Middle frontal gyrus (tissue), 1 donor: ENCODE results near the gene PXDN.
"Not testable (repeated sequence)": the region's sequence is repeated elsewhere in the genome, so short reads cannot be mapped to it uniquely, and the experiment has no call there.

Source experiments
- DNase-seq: peaks from one replicate; pipeline ENCODE4 v3.0.0-alpha.2; 2015; ENCODE audit warnings: low spot score; ENCODE audit errors: extremely low spot score

PXDN gene

GRCh38 chr2:1633936-1634587 is 110.3 kb downstream of the PXDN start:
- DNase-seq: no peak

- no peak for DNase-seq
Measured at GRCh38 chr2:1633092-1633671, 111.1 kb downstream of the PXDN start.

- no peak for DNase-seq
Measured at GRCh38 chr2:1632510-1632909, 111.8 kb downstream of the PXDN start.

- DNase-seq: no peak
Measured at GRCh38 chr2:1632002-1632348, 112.3 kb downstream of the PXDN start.

DNA sequence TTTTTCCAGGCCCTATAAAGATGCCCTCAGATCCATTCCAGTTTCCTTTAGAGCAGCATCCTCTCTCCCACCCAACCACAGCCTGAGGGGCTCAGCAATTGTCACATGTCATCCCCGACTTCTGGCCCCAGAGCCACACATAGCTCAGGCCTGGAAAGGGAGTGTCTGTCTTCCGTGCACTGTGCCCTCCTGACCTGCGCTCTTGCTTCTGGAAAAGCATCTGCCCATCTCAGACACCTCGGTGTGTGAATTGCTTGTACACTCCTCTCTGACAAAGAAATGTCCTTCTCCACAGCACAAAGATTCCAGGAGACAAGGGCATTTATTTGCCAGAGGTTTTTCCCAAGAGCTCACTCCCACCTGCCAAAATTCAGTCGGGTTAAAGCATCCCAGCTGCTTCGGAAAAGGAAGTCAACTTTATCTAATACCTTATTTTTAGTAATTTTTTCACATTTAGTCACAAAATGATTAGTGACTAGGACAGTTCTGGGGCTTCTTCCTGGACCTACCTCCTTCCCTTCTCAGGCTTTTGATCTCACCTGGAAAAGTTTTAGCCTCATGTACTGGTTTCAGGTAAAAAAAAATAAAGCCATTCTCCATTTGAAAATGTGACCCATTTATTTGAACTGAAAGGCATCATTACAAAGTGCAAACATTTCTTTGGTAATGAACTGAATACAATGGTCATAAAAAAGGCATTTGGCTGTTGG is 112.9 kb downstream of the PXDN start:
- DNase-seq: no peak

DNA sequence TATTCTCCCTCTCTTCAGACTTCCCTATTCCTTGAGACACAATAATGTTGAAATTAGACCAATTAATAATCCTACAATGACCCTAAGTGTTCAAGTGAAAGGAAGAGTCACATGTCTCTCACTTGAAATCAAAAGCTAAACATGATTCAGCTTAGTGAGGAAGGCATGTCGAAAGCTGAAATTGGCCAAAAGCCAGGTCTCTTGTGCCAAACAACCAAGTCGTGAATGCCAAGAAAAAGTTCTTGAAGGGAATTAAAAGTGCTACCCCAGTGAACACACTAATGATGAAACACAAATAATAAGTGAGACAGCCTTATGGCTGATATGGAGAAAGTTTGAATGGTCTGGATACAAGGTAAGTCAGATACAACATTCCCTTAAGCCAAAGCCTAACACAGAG is 115.4 kb downstream of the PXDN start:
- no peak for DNase-seq

DNA sequence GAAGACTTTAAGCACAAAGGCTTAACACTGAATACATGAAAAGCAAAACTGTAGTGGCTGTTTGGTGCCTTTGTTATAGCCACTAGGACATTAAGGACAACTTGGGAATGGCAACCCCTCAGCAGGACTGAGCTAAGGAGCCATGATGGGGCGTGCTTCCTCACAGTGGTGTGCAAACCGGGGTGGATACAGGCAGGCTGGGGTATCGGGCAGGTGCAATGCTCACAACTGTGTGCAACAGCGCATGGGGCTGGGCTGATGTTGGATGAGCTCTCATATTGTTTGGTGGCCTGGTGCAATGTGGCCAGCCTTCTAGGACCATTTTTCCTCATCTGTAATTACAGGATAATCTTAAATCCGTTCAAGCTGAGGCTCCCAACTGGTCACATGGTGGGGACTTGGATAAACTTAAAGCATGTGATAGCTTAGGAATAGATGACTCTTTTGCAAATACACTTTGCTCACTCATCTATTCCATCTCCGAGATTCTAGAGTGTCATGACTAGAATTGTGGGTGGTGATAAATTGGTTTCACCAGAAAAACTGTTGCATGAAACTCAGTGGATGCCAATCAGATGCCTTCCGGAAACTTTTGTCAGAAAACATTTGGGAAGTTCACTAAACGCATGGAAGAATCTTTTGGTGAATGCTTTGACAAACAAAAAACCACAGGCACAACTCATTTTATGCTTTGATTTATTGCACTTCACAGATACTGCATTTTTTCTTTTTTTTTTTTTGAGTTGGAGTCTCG is 116.5 kb downstream of the PXDN start:
- no peak for DNase-seq

DNA sequence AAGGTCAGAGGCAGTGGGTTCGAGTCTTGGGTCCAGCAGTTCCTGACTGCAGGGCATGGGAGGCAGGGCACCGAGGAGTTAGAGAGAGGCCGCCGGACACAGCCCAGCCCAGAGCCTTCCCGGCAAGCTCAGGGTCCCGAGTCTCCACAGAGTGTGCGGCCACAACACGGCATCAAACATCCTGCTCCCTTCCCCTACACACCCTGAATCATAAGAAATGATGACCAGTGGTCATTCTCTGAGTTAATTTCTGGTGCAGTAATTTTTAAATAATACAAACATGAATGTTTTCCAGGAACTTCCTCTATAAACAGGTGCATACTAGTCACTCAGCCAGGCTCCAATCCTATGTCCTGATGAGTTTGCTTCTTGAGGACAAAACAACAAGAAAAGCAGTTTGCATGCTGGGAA is 118.0 kb downstream of the PXDN start:
- no peak for DNase-seq

GRCh38 chr2:1625281-1626001 is 118.9 kb downstream of the PXDN start:
- no peak for DNase-seq

GRCh38 chr2:1623906-1624445 is 120.3 kb downstream of the PXDN start:
- no peak for DNase-seq

GRCh38 chr2:1622521-1623200 is 121.7 kb downstream of the PXDN start:
- DNase-seq: no peak

DNA sequence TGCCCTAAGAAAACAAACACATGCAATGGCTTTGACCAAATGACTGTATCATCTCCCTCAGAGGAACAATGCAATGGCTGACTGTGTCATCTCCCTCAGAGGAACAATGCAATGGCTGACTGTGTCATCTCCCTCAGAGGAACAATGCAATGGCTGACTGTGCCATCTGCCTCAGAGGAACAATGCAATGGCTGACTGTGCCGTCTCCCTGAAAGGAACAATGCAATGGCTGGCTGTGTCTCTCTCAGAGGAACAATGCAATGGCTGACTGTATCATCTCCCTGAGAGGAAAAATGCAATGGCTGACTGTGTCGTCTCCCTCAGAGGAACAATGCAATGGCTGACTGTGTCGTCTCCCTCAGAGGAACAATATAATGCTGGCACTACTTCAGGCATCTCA is 122.3 kb downstream of the PXDN start:
- not testable (repeated sequence) for DNase-seq

- DNase-seq: no peak
Measured at GRCh38 chr2:1621501-1621900, 122.8 kb downstream of the PXDN start.

DNA sequence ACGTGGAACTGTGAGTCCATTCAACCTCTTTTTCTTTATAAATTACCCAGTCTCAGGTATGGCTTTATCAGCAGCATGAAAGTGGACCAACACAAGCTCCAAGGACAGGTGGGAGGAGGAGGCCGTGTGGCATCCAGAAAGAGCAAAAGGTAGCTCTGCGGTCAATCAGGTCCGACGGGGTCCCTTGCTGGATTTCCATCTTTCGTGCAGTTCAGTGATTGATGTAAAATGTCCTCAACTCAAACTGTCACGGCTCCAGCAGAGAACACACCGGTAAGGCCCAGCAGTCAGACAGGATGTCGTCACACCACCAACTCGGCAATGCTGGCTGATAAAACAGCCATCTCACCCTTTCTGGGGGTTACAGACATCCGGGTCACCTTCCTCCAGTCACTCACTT is 123.3 kb downstream of the PXDN start:
- no peak for DNase-seq

GRCh38 chr2:1620081-1620480 is 124.2 kb downstream of the PXDN start:
- no peak for DNase-seq

DNA sequence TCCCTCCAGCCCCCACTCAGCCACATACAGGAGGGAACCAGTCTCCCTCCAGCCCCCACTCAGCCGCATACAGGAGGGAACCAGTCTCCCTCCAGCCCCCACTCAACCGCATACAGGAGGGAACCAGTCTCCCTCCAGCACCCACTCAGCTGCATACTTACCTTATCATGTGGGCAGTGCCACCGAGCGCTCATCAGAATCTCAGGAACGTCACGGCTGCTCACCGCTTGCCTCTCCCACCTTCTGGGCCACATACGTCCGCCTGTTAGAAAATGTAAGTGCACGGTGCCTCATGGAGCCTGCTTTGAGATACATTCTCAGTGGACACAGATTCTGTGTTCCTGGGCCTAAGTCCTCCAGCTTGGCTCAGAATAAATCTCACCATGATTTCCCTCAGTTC is 124.8 kb downstream of the PXDN start:
- no peak for DNase-seq

- DNase-seq: no peak
Measured at GRCh38 chr2:1618974-1619373, 125.3 kb downstream of the PXDN start.

DNA sequence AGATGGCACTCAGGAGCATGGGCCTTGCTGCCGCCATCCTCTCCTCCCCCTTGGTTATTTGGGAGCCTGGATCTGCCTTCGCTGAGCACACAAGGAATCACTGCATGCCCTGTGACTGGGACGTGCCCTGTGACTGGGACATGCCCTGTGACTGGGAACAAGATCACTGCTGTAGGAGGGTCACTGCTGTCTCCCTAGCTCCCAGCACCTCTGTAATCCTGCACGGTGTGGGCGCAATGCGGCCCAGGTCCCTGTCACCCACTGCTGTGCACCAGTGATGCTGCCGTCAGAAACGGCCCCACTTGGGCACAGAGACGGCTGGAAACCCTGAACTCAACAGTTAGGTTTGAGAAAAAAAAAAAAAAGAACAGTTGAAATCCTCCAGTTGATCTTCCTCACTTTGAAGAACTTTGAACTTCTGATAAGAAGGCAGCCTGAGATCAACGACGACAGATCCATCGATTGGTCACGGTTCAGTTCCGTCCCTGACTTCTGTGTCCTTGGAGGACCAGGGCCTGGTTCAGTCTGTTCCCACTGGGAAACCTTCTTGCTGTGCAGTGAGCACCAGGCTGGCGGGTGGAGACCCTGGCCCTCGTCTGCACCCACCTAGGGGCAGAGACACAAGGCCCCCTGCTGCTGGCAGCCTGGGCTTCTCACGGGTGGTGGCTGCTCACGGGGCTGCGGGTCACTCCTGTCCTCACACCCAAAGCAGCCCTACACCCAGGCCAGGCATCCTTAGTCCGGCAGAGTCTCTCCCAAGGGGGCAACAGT is 125.9 kb downstream of the PXDN start:
- no peak for DNase-seq

DNA sequence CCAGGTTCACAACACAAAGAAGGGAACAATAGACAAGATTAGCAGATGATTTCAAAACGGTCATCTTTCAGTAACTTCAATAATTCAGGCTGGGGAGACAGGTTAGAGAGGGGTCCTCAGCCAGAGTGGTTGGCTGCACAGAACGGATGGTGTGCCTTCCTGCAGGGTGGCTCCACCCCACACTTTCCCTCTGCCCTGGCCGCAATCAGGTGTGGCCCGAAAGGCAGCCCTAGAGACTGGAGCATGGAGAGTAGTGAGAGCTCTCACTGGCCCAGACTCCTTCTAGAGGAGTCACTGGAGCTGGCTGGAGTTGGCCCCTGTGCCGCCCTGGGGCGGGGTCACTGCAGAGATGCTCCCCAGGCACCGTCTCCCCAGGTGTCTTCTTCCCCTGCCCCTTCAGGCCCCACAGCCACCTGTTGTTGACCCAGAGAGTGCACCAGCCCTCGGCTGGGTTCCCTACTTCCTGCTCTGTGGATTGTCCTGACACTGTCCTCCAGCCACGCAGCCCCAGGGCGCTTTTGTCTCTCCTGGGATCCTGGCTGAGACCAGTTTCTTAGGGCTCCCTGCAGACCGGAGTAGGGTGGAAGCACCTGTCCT is 126.8 kb downstream of the PXDN start:
- no peak for DNase-seq

GRCh38 chr2:1614564-1614963 is 129.8 kb downstream of the PXDN start:
- no peak for DNase-seq
